Lower leg skin (tissue), 4 donors: Measurements from ENCODE around the gene TMCO4. TPM values are rescaled to one million over a fixed set of nuclear protein-coding genes. Genes with fewer than 3 reads are reported as not detected.

Experiments
- DNase-seq, 2 donors: peaks; one replicate each; pipeline ENCODE4 v3.0.0-alpha.2; 2019; ENCODE audit warnings: low spot score in 2 of 2
- H3K4me3 ChIP-seq: fragments of 200-600 bp; sonication (generic); 2 replicates; pipeline ENCODE4 v1.5.1; 2017; ENCODE audit warnings: mild to moderate bottlenecking, low read depth; ENCODE audit not compliant: poor library complexity, severe bottlenecking
- POLR2A ChIP-seq, 2 donors: fragments of 450-650 bp; IDR thresholded peaks; one replicate each; pipeline ENCODE4 v1.6.1; 2016 to 2017; ENCODE audit warnings: antibody characterized with exemption in 2 of 2, mild to moderate bottlenecking in 1 of 2, moderate library complexity in 1 of 2
- WGBS, 2 donors: methylation state at CpG; one replicate each; pipeline ENCODE4 v1.1.5; 2018; 5-methylcytosine and 5-hydroxymethylcytosine counted together
- intact Hi-C: fragments of 100-400 bp; cut with DNase I; formaldehyde crosslinking; loops from one replicate; pipeline ENCODE4 v1.15.0; 2023; ENCODE audit warnings: low total_unique reads
- total RNA-seq, 4 donors: library from RNA; depleted of rRNA; stranded (reverse); fragments of >200 nt; gene quantifications; one replicate each; pipeline ENCODE4 v1.1.0, GENCODE V29; 2016
- TF ChIP-seq, protein P1 (sequence below), 3 donors: fragments of 450-650 bp; IDR thresholded peaks; one replicate each; pipeline ENCODE4 v1.5.1; 2016; ENCODE audit warnings: antibody characterized with exemption in 3 of 3, mild to moderate bottlenecking in 3 of 3, moderate library complexity in 2 of 3

The TMCO4 gene
- total RNA-seq, 4 donors from 2014 or later = 10.6 to 26.7 (median 18.7) TPM

DNA sequence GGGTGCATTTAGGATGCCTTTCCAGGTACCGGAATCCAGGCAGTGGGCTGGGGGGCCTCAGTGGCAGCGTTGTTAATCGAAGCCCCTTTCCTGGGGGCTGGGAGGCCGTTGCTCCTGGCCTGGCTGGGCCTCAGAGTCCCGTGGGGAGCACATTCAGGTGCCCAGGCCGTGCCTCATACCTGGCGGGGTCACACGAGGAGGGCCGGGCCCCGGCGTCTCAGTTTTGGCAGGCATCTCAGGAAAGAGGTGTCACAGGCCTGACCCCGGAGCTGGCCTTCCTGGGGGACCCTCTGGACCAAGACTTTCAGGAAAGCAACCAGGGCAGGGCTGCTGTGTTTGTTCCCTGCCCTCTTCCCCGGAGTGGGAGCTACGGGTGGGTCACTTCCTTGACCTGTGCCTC, 151.5 kb downstream of the TMCO4 start:
- TF ChIP-seq, protein P1, sequence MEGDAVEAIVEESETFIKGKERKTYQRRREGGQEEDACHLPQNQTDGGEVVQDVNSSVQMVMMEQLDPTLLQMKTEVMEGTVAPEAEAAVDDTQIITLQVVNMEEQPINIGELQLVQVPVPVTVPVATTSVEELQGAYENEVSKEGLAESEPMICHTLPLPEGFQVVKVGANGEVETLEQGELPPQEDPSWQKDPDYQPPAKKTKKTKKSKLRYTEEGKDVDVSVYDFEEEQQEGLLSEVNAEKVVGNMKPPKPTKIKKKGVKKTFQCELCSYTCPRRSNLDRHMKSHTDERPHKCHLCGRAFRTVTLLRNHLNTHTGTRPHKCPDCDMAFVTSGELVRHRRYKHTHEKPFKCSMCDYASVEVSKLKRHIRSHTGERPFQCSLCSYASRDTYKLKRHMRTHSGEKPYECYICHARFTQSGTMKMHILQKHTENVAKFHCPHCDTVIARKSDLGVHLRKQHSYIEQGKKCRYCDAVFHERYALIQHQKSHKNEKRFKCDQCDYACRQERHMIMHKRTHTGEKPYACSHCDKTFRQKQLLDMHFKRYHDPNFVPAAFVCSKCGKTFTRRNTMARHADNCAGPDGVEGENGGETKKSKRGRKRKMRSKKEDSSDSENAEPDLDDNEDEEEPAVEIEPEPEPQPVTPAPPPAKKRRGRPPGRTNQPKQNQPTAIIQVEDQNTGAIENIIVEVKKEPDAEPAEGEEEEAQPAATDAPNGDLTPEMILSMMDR (IDR thresholded peaks at IDR 0.05) = no peak
- TF ChIP-seq POLR2A (IDR thresholded peaks at IDR 0.05) = no peak
- DNase-seq = no peak
- 43 to 47% methylated on average over 14 of the region's 14 CpGs for WGBS, 2 donors
- H3K4me3 ChIP-seq = no peak overlapping the region
- intact Hi-C loops = loop anchor here (5.0 to 10.0 kb wide), 2 partner anchors 163 to 301 kb away; partner anchors contain the start of gene CAPZB

DNA sequence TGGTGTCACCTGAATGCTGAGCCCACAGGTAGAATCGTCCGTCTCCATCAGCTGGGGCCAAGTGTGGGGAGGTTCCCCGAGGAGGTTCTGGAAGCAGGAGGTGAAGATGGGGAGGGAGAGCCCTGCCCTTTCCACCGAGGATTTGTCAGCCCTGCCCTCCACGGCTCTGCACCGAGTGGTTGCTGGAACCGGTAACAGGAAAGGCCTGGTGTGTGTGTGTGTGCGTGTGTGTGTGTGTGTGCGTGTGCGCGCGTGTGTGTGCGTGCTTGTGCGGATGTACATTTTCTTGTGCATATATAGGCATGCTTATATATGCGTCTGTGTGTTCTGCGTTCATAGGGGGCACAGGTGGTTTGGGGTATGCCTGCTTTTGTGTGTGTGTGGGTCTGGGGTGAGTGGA, 152.1 kb downstream of the TMCO4 start:
- H3K4me3 ChIP-seq = no peak overlapping the region
- 30 to 33% methylated on average over 16 of the region's 16 CpGs for WGBS, 2 donors
- intact Hi-C loops = loop anchor here (5.0 to 10.0 kb wide), 2 partner anchors 163 to 300 kb away; partner anchors contain the start of gene CAPZB
- no peak for TF ChIP-seq POLR2A (IDR thresholded peaks at IDR 0.05)
- TF ChIP-seq, protein P1 (IDR thresholded peaks at IDR 0.05) = no peak
- DNase-seq = no peak

DNA sequence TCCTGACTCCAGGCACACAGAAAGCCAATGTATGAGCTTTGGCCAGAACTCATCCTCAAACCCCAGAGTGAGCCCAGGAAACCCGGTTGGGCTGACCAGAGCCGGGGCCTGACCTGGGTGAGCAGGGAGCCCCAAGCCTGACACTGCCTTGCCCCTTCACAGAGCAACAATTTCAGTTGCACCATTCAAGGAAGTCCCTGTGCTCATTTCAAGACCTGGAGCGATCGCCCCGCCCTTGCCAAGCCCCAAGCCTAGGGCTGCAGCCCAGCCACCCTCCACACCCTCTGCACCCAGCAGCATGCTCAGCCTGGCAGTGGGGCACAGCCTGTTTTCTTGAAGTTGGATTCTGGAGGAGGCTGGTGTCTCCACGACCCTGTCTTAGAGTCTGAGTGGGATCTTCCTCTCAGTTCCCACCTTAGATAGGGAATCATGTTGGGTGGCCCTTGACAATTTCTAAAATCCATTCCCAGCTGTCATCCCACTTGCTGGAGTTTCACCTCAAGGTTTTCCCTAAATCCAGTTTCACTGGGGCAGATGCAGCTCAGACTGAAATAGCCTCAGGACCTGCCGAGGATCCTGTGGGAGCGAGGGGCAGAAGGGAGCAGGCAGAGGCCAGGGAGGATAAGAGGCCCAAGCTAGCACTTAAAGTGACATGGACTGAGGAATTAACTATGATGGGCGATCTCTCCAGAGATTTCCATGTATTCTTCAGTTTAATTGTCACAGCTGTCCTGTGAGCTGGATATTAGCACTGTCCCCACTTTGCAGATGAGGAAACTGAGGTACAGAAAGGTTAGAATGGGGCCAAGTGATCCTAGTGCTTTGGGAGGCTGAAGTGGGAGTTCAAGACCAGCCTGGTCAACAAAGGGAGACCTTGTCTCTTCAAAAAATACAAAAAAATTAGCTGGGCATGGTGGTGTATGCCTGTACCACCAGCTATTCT, 153.1 kb downstream of the TMCO4 start:
- intact Hi-C loops = loop anchor here (5.0 to 10.0 kb wide), 2 partner anchors 162 to 299 kb away; partner anchors contain the start of gene CAPZB
- 44 to 46% methylated on average over 9 of the region's 9 CpGs for WGBS, 2 donors
- TF ChIP-seq, protein P1 (IDR thresholded peaks at IDR 0.05) = no peak
- no peak for TF ChIP-seq POLR2A (IDR thresholded peaks at IDR 0.05)
- no peak overlapping the region for H3K4me3 ChIP-seq
- DNase-seq = no peak

DNA sequence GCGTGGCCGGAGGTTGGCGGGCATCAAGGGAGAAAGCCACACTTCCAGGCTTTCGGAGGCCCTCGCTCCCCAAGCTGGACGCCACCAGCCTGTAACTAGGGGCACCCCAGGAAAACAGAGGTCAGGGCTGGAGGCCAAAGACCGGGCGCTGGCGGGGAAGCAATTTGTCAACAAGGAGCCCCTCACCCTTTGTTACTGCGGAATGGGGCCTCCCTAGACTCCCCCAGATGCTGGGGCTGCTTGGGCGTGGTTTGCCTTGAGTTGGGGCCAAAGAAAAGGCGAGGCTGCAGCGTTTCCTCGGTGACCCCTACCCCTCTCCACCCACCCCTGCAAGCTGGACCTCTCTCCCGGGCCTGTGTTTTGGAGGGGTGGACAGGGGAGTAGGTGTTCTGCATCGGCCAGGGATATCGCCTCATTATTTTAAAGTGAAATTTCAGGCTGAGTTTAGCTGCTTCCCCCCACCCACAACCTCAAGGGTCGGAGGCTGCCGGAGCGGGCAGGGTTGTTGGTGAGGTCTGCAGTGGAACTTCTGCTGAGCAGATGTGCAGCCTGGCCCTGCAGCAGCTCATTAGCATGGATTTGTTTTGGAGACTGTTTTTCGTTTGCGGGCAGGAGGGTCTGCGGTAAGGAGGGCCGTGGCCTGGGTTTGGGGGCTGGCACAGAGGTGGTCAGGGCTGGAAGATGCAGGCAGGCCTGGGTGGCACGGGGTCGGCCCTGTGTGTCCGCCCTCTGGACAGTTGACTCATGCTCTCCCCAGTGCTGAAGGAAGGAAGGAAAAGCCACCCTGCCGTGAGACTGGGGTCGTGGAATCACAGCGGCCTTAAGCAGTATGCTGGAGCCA, 154.1 kb downstream of the TMCO4 start:
- no peak for TF ChIP-seq POLR2A (IDR thresholded peaks at IDR 0.05)
- TF ChIP-seq, protein P1 (IDR thresholded peaks at IDR 0.05) = no peak
- 18 to 21% methylated on average over 20 to 27 of the region's 30 CpGs for WGBS, 2 donors
- intact Hi-C loops = loop anchor here (5.0 to 10.0 kb wide), 2 partner anchors 161 to 298 kb away; partner anchors contain the start of gene CAPZB

DNA sequence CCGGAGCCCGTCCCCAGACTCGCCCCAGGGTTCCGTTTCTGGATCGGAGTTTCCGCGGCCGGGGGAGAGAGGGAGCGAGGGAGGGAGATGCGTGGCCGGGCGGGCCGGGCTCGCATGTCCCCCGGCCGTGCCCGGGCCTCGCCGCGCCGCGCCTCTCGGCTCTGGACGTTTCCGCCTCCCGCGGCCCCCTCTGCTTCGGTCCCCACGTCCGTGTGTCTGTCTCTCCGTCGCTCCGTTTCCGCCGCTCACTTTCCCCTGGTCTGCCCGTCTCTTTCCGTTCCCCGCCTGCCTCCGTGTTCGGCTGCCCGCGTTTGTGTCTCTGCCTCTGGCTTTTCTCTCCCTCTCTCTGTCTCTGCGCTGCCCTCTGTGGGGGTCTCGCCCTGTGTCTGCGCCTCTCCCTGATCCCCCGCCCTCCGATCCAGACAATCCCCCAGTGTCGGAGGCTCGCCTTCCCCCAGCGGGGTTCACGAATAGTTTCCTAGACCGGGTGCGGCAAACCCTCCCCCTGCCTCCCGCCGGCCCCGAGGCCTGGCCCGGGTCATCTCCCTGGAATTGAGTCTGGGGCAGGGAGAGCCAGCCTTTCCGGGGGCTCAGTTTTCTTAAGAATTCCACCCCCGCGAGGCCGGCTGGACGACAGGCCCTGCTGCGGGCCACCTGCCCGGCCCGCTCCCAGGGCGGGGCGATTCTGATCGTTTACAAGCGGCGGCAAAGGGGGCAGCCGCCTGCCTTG, 154.9 kb downstream of the TMCO4 start:
- DNase-seq = no peak
- TF ChIP-seq POLR2A (IDR thresholded peaks at IDR 0.05) = no peak
- TF ChIP-seq, protein P1 (IDR thresholded peaks at IDR 0.05) = no peak
- WGBS, 2 donors = 0 to 1% methylated on average over 43 to 52 of the region's 71 CpGs
- peak overlapping the region; percentile 70 for H3K4me3 ChIP-seq
- intact Hi-C loops = loop anchor here (5.0 to 10.0 kb wide), 2 partner anchors 160 to 298 kb away; partner anchors contain the start of gene CAPZB

More for the DNA sequence above, 154.1 kb downstream of the TMCO4 start:
- peak overlapping the region; percentile 70 for H3K4me3 ChIP-seq
- no peak for DNase-seq
